ENCODE measurements around the gene STX11. TPM values are rescaled to one million over a fixed set of nuclear protein-coding genes. Genes with fewer than 3 reads are reported as not detected.

STX11 gene
- total RNA-seq, 2 donors from 2014 or later = 16.1 to 26.7 TPM

GRCh38 chr6:144148886-144149285 lies 1.4 kb upstream of the STX11 start:
- Mint-ChIP-seq H3K4me3 (no peak overlapping the region), H3K36me3 (ENCODE audit: low read depth) (peaks cover 2% of the 10 kb centered on the region), H3K27me3 (no peaks in the 10 kb centered on the region), H3K27ac (no peak overlapping the region), H3K4me1 (peaks cover 27% of the 10 kb centered on the region)
- no peaks in the 10 kb centered on the region for H3K9me3 ChIP-seq (ENCODE audit: control insufficient read depth, low read length, poor library complexity, severe bottlenecking)
- ATAC-seq = no peak
- no peak for DNase-seq

- Mint-ChIP-seq H3K27me3 (no peaks in the 10 kb centered on the region), H3K27ac (peak overlapping the region; percentile 93), H3K4me3 (peak overlapping the region; percentile 94), H3K36me3 (ENCODE audit: low read depth) (peaks cover 2% of the 10 kb centered on the region), H3K4me1 (peaks cover 27% of the 10 kb centered on the region)
- no peaks in the 10 kb centered on the region for H3K9me3 ChIP-seq (ENCODE audit: control insufficient read depth, low read length, poor library complexity, severe bottlenecking)
- ATAC-seq = no peak
- no peak for DNase-seq
Observed at GRCh38 chr6:144149558-144149893, 791 bp upstream of the STX11 start.

DNA sequence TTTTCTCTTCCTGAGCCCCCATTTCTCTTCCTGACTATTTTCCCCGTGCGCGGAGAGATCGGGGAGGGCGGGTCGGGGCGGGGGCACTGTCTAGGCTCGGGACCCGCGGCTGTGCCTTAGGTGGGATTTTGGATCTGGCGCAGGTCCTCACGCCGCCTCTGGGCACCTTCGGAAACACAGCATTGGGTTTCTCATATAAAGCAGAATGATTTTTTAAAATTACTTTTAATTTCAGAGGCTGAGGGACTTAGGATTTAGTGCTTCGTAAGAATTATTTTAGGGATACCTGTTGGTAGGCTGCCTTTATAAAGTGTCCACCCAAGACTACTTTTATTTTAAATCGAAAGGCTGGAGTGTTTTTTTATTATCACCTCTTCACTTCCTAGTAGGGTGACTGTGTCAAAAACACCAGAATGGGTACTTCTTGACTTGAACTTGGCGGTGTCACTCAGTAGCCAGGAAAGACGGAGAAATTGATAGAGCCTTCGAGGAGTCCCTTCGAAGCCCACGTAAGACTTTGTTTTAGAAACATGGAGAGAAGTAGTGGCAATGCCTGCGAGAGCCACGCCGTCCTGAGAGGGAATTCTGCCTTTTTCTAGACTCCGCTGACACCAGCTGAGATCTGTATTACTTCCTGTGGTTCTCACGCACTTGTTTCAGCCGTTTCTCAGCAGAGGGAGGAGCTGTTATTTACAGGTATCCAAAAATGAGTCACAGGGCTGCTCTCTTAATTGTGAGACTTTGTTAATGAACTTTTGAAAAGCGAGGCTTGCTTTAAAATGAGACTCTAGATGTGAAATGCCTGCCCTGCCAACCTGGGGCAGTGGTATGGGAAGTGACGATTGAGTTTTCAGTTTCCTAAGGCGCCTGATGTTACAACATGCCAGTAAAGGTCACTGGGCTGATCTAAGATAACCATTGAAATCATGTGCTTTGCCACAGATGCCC lies 667 bp downstream of the STX11 start:
- Mint-ChIP-seq H3K27ac (peak overlapping the region; percentile 93), H3K36me3 (ENCODE audit: low read depth) (peaks cover 2% of the 10 kb centered on the region), H3K27me3 (no peaks in the 10 kb centered on the region), H3K4me1 (peaks cover 28% of the 10 kb centered on the region), H3K4me3 (peak overlapping the region; percentile 94)
- H3K9me3 ChIP-seq (ENCODE audit: control insufficient read depth, low read length, poor library complexity, severe bottlenecking) = no peaks in the 10 kb centered on the region
- DNase-seq (peak in 2 of 3 donors; percentile 13 to 14), ATAC-seq (peak; percentile 71)

- DNase-seq = no peak
- no peak for ATAC-seq
- peaks cover 36% of the 10 kb centered on the region for H3K4me1 Mint-ChIP-seq
- no peaks in the 10 kb centered on the region for H3K27me3 Mint-ChIP-seq
- H3K36me3 Mint-ChIP-seq (ENCODE audit: low read depth) = peaks cover 2% of the 10 kb centered on the region
- no peak overlapping the region for H3K4me3 Mint-ChIP-seq
- H3K27ac Mint-ChIP-seq = peak overlapping the region; percentile 93
- H3K9me3 ChIP-seq (ENCODE audit: control insufficient read depth, low read length, poor library complexity, severe bottlenecking) = no peaks in the 10 kb centered on the region
Observed at GRCh38 chr6:144152334-144152900, 2.1 kb downstream of the STX11 start.

DNA sequence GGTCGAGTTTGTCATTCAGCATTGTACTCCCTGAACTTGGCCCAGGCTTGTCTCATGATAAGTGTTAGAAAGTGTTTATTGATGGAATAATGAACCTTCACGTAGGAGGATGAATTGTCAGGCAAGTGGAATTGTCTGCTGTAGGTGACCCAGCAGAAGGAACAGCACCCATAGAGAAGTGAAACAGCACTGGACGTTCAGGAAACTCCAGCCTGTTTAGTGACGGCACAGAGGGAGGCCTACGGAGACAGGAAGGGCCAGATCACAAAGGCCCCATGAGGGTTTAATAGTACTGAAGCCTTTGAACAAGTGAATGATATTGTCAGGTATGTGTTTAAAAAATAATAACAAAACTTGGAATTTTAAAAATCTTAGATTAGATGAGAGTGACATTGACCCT lies 2.9 kb downstream of the STX11 start:
- H3K9me3 ChIP-seq (ENCODE audit: control insufficient read depth, low read length, poor library complexity, severe bottlenecking) = no peaks in the 10 kb centered on the region
- Mint-ChIP-seq H3K27me3 (no peaks in the 10 kb centered on the region), H3K4me1 (peaks cover 33% of the 10 kb centered on the region), H3K36me3 (ENCODE audit: low read depth) (peaks cover 4% of the 10 kb centered on the region), H3K4me3 (no peak overlapping the region), H3K27ac (peak overlapping the region; percentile 53)
- DNase-seq (no peak), ATAC-seq (no peak)

DNA sequence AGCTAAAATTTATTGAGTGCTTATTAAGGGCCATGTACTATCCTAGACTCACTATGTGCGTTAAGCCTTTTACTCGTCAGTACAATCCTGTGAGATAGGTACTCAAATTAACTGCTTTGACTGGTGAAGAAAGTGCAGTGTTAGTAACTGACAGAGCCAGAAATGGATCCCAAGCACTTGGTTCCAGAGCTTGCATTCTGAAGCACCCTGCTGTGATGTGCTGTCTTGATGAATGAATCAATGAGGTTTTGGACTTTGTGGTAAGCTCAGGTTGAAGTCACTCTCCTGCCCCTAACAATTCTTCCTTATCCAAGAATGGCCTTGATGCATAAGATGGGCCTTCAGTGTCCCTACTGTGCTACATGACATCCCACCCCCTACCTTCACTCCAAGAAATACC lies 3.7 kb downstream of the STX11 start:
- H3K9me3 ChIP-seq (ENCODE audit: control insufficient read depth, low read length, poor library complexity, severe bottlenecking) = no peaks in the 10 kb centered on the region
- Mint-ChIP-seq H3K36me3 (ENCODE audit: low read depth) (peaks cover 4% of the 10 kb centered on the region), H3K27ac (no peak overlapping the region), H3K4me3 (no peak overlapping the region), H3K27me3 (no peaks in the 10 kb centered on the region), H3K4me1 (peaks cover 33% of the 10 kb centered on the region)
- no peak for DNase-seq
- ATAC-seq = no peak

DNA sequence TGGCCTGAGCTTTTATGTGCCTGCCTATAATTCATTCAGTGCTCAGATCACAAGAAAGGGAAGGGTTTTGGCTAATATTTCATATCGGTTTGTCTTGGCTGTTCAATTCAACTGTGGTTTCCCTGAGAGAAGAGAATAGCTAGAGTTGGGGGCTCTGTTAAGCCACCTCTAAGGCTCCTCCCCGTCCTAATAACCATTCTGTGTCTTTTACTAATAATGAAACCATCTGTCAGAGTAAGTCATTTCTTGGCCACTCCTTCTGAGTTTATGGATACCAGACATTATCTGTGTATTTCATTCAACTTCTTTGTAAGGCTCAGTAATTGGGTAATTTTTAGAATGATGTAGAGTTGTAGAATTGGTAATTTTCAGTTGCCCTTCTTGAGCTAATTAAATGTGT lies 5.2 kb downstream of the STX11 start:
- H3K9me3 ChIP-seq (ENCODE audit: control insufficient read depth, low read length, poor library complexity, severe bottlenecking) = no peaks in the 10 kb centered on the region
- Mint-ChIP-seq H3K36me3 (ENCODE audit: low read depth) (peaks cover 4% of the 10 kb centered on the region), H3K4me3 (no peak overlapping the region), H3K27ac (no peak overlapping the region), H3K27me3 (no peaks in the 10 kb centered on the region), H3K4me1 (peaks cover 29% of the 10 kb centered on the region)
- DNase-seq = no peak
- ATAC-seq = no peak

- no peaks in the 10 kb centered on the region for H3K9me3 ChIP-seq (ENCODE audit: control insufficient read depth, low read length, poor library complexity, severe bottlenecking)
- DNase-seq (no peak), ATAC-seq (no peak)
- Mint-ChIP-seq H3K4me3 (peak overlapping the region; percentile 77), H3K4me1 (peaks cover 26% of the 10 kb centered on the region), H3K36me3 (ENCODE audit: low read depth) (peaks cover 4% of the 10 kb centered on the region), H3K27me3 (no peaks in the 10 kb centered on the region), H3K27ac (peak overlapping the region; percentile 68)
Observed at GRCh38 chr6:144156338-144156737, 6.0 kb downstream of the STX11 start.

GRCh38 chr6:144156991-144157390 lies 6.7 kb downstream of the STX11 start:
- Mint-ChIP-seq H3K27ac (peak overlapping the region; percentile 68), H3K36me3 (ENCODE audit: low read depth) (peaks cover 5% of the 10 kb centered on the region), H3K4me3 (no peak overlapping the region), H3K27me3 (no peaks in the 10 kb centered on the region), H3K4me1 (peaks cover 26% of the 10 kb centered on the region)
- DNase-seq (no peak), ATAC-seq (no peak)
- H3K9me3 ChIP-seq (ENCODE audit: control insufficient read depth, low read length, poor library complexity, severe bottlenecking) = no peaks in the 10 kb centered on the region

DNA sequence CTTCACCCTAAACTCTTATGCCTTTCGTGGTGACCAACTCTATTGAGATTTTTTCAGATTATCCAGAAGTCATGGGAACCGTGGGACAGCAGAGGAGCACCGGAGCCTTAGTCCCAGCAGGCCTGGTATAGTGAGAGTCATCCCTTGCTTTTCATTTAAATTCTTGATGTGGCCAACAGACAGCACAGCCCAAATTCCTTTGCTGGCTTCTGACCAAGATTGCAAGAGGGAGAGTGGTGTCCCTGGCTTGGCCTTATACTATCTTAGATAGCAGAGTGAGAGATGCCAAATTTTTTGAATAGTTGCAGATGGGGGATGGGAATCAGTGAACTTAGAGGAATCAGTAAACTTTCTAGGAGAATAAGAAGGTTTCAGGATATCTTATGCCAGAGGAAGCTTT lies 7.8 kb downstream of the STX11 start:
- no peak for DNase-seq
- Mint-ChIP-seq H3K4me1 (peaks cover 28% of the 10 kb centered on the region), H3K4me3 (no peak overlapping the region), H3K27ac (no peak overlapping the region), H3K36me3 (ENCODE audit: low read depth) (peaks cover 7% of the 10 kb centered on the region), H3K27me3 (no peaks in the 10 kb centered on the region)
- no peaks in the 10 kb centered on the region for H3K9me3 ChIP-seq (ENCODE audit: control insufficient read depth, low read length, poor library complexity, severe bottlenecking)
- no peak for ATAC-seq

DNA sequence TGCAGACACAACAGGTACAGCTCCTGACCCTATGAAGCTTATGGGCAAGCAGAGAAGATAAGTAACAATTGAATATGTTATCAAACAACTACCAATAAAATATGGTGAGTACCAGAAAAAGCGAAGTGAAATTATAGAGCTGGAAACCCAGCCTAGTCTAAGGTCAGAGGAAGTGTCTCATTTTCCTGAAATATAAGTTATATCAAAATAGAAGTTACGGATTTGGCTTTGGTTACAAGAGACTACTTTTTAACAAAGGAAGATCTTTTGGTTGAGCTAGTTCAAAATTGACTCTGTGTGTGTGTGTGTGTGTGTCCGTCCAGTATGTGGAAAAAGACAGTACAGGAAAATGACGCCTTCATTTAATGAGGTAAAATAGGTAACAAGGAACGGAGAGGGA lies 8.9 kb downstream of the STX11 start:
- Mint-ChIP-seq H3K4me3 (no peak overlapping the region), H3K36me3 (ENCODE audit: low read depth) (peaks cover 4% of the 10 kb centered on the region), H3K4me1 (peaks cover 22% of the 10 kb centered on the region), H3K27me3 (no peaks in the 10 kb centered on the region), H3K27ac (peak overlapping the region; percentile 51)
- ATAC-seq (no peak), DNase-seq (no peak)
- no peaks in the 10 kb centered on the region for H3K9me3 ChIP-seq (ENCODE audit: control insufficient read depth, low read length, poor library complexity, severe bottlenecking)

DNA sequence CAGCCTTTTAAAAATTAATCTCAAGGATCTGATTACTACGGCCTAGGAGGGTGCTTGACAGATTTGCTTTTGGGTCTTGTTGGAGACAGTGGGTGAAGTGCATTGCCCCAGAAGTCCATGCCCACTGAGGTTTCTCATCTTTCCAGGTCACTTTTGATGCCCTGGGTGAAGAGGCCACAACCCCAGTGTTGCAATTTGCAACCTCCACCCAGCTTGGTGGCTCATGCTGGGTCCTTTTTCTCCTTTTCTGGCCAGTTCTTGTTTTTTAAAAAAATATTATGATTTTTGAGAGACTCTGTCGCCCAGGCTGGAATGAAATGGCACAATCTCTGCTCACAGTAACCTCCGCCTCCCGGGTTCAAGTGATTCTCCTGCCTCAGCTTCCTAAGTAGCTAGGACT lies 9.4 kb downstream of the STX11 start:
- H3K9me3 ChIP-seq (ENCODE audit: control insufficient read depth, low read length, poor library complexity, severe bottlenecking) = no peaks in the 10 kb centered on the region
- peaks cover 22% of the 10 kb centered on the region for H3K4me1 Mint-ChIP-seq
- no peak overlapping the region for H3K4me3 Mint-ChIP-seq
- peaks cover 4% of the 10 kb centered on the region for H3K36me3 Mint-ChIP-seq (ENCODE audit: low read depth)
- no peaks in the 10 kb centered on the region for H3K27me3 Mint-ChIP-seq
- no peak for ATAC-seq
- H3K27ac Mint-ChIP-seq = no peak overlapping the region
- DNase-seq = no peak

DNA sequence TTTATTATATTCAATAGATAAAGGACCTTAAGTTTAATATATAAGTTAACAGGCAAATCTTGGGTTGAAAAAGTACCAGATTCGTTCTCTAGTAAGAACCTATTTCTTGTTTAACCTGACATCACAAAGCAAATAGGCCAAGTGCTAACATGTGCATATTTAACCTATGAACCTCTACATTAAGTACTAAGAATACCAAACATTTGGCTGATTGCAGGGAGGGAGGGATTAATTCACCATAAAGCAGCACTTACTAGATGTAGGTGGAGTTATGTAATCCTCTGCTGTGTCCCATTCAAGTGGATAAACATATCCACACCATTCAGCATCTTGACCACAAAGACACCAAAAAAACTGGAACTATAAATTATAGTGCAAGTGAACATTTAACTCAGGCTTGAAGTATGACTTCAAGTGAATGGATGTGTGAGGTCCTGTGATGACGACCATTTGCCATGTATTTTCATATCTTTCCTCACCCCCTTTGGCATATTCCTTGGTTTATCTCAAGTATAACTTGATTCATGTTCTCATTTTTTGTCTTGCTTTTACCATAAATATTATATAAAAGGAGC lies 10.2 kb downstream of the STX11 start:
- no peaks in the 10 kb centered on the region for H3K9me3 ChIP-seq (ENCODE audit: control insufficient read depth, low read length, poor library complexity, severe bottlenecking)
- no peak for DNase-seq
- no peak overlapping the region for H3K27ac Mint-ChIP-seq
- peaks cover 4% of the 10 kb centered on the region for H3K36me3 Mint-ChIP-seq (ENCODE audit: low read depth)
- ATAC-seq = no peak
- peaks cover 19% of the 10 kb centered on the region for H3K4me1 Mint-ChIP-seq
- no peaks in the 10 kb centered on the region for H3K27me3 Mint-ChIP-seq
- H3K4me3 Mint-ChIP-seq = no peak overlapping the region

Data from T-helper 17 cell (primary cell).